Memory B cell (primary cell): ENCODE data around the gene FOXL1.

Source experiments
- ATAC-seq: fragments of 150-1000 bp; cut with Tn5 transposase; 2 replicates; pipeline ENCODE4 v1.10.0; 2021; ENCODE audit warnings: low read depth, mild to moderate bottlenecking, moderate library complexity
- DNase-seq, 2 donors: peaks; one replicate each; pipeline ENCODE4 v3.0.0; 2022; ENCODE audit warnings: low spot score in 2 of 2
- H3K27ac Mint-ChIP-seq: one replicate; pipeline ENCODE4 v1.8.0; 2022; ENCODE audit warnings: mild to moderate bottlenecking, moderate library complexity, mixed read lengths
- H3K27me3 Mint-ChIP-seq: one replicate; pipeline ENCODE4 v1.8.0; 2022; ENCODE audit warnings: mixed read lengths
- H3K36me3 Mint-ChIP-seq: one replicate; pipeline ENCODE4 v1.8.0; 2022; ENCODE audit warnings: mild to moderate bottlenecking, mixed read lengths
- H3K4me1 Mint-ChIP-seq: one replicate; pipeline ENCODE4 v1.8.0; 2022; ENCODE audit warnings: mixed read lengths
- H3K4me3 Mint-ChIP-seq: one replicate; pipeline ENCODE4 v1.8.0; 2022; ENCODE audit warnings: mild to moderate bottlenecking, moderate library complexity, mixed read lengths
- H3K9me3 Mint-ChIP-seq: one replicate; pipeline ENCODE4 v1.8.0; 2022; ENCODE audit warnings: mixed read lengths

Gene FOXL1

DNA sequence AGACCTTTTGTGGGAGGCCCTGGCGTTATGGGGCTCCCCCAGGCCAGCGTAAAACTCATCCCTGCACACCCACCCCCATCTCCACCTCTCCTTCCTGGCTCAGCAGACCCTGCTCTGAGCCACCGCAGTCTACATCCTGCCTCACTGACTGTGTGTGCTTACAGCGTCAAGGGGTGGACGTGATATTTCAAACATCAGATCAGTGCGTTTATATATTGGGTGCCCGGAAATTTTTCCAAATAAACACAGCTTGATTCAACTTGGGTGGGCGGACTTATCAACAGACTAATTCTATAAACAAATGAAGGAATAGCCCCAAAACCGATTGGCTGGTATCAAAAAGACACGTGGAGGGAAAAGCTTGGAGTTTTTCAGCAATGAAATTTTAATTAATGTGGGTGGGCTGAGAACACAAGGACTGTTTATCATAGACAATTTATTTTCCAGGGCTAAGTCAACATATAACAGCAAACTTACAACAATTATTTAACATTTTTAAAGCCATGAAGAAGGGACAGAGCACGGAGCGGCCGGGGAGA is at the start of gene FOXL1:
Gene FOXL1 (plus strand): TSS at position 489 of the 539 bp plus-strand sequence. CDS start 175 bp downstream, outside the sequence.
- no peaks in the 10 kb centered on the region for H3K36me3 Mint-ChIP-seq
- peaks cover 3% of the 10 kb centered on the region for H3K4me1 Mint-ChIP-seq
- no peaks in the 10 kb centered on the region for H3K9me3 Mint-ChIP-seq
- H3K4me3 Mint-ChIP-seq = no peak within 1 kb of the TSS
- DNase-seq = no peak
- H3K27me3 Mint-ChIP-seq = peaks cover 31% of the 10 kb centered on the region
- no peak for ATAC-seq
- H3K27ac Mint-ChIP-seq = no peak within 1 kb of the TSS

DNA sequence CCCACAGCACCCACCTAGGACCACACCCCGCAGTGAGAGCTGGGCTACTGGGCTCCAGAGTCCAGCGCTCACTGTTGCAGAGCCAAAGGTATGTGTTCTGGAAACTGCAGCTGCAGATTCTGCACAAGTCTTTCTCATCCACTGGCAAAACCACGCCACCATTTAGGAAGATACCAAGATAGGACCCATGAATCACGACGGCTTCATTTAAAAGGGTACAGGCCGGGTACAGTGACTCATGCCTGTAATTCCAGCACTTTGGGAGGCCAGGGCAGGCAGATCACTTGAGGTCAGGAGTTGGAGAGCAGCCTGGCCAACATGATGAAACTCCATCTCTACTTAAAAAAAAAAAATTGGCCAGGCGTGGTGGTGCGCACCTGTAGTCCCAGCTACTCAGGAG is 49.2 kb upstream of the FOXL1 start:
- H3K27me3 Mint-ChIP-seq = no peaks in the 10 kb centered on the region
- H3K4me1 Mint-ChIP-seq = no peaks in the 10 kb centered on the region
- peaks cover 8% of the 10 kb centered on the region for H3K36me3 Mint-ChIP-seq
- DNase-seq (no peak), ATAC-seq (no peak)
- no peak overlapping the region for H3K27ac Mint-ChIP-seq
- H3K4me3 Mint-ChIP-seq = no peak overlapping the region
- H3K9me3 Mint-ChIP-seq = peaks cover 2% of the 10 kb centered on the region

DNA sequence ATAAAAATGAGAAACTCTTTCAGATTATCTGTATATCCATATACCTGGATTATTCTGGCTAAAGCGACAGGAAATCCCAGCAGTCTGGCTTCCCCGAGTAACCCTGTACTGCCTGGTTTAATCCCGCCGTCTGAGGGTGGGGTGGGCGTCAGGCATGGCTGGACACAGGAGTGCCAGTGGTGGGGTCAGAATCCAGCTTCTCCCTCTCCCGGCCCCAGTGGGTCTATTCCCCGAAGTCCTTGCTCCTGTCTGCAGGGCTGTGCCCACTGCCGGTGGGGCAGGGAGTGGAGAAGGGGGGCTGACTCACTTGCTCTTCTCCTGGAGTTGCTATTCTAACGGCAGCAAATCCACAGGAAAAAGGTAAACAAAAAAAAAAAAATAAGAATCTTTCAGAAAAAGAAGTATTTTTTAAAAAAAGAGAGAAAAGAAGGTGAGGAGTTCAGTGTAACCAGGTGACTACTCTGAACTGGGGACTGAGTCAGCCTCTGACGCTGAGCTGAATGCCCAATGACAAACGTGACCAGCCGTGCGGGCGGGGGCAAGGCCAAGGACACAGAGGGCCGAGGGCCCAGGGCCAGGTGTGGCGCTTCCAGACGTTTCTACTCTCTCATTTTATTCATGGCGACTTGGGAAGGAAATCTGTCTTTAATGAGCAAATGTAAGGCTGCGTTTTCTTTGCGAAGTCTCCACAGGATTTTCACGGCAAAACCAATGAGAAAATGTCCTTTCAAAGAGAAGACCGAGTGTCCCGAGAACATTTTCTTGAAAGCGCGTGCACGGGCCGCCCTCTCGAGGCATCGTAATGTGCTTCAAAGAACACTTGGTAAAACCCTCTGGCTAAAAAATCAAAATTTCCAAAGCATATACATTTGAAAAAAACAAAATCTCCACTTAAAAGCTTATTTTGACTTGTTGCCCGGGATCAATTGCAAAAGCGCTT is 47.8 kb upstream of the FOXL1 start:
- H3K9me3 Mint-ChIP-seq = peaks cover 2% of the 10 kb centered on the region
- no peak overlapping the region for H3K27ac Mint-ChIP-seq
- H3K4me1 Mint-ChIP-seq = no peaks in the 10 kb centered on the region
- H3K27me3 Mint-ChIP-seq = no peaks in the 10 kb centered on the region
- ATAC-seq (no peak), DNase-seq (no peak)
- H3K36me3 Mint-ChIP-seq = peaks cover 8% of the 10 kb centered on the region
- H3K4me3 Mint-ChIP-seq = no peak overlapping the region

DNA sequence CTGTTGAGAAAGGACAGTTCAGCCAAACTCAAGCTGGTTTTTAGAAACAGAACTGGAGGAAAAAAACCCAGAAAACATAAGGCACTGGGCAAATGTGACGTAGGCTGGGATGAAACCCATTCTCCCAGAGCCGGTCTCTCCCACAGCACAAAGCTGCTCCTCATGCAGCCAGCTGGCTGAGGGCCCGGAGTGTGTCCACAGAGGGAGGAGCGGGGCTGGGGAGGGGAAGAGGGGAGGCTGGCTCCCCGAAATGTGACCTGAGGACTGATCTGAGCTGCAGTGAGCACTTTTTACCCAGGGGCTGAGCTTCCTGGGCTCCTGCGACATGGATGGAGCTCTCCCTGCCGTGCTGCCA is 47.2 kb upstream of the FOXL1 start:
- H3K4me3 Mint-ChIP-seq = no peak overlapping the region
- ATAC-seq (no peak), DNase-seq (no peak)
- peaks cover 2% of the 10 kb centered on the region for H3K9me3 Mint-ChIP-seq
- H3K36me3 Mint-ChIP-seq = peaks cover 8% of the 10 kb centered on the region
- H3K27ac Mint-ChIP-seq = no peak overlapping the region
- H3K4me1 Mint-ChIP-seq = no peaks in the 10 kb centered on the region
- no peaks in the 10 kb centered on the region for H3K27me3 Mint-ChIP-seq

DNA sequence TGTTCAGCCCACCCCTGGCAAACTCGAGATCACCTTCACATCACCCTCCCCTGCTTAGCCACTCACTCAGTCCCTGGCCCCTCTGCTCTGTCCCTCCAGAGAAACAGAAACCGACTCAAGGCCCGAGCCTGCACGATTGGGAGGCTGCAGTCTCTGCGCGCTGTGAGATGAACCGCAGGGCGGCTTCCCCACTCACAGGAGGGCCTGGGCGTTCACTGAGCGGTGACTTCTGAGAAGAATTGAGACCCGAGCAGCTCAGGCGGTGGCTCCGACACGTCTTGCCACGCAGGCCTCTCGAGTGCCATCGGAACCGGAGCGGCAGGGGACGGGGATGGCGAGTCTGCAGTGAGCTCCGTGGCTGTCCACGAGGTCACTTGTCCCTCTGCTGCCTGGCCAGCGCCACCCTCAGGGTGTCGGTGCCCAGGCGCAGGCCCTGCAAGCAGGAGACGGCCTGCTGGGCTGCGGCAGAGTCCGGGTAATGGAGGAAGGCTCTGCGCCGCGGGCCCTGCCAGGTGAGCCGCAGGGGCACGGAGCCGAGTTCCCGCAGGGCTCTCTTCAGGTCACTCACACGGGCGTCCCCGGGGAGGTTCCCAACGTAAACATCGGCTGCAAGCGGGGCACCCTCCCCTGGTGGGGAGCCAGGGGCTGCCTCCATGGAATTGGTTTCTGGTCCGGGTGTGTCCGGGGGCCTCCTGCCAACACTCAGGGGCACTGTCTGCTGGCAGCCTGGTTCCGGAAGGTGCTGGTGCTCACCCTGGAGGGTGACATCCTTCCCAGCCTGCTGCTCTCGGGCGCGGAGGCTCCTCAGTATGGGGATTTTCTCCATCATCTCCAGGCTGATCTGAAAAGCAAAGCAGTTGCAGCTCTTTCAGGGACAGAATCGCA is 46.5 kb upstream of the FOXL1 start:
- Mint-ChIP-seq H3K27me3 (no peaks in the 10 kb centered on the region), H3K27ac (no peak overlapping the region), H3K4me1 (no peaks in the 10 kb centered on the region), H3K36me3 (peaks cover 8% of the 10 kb centered on the region), H3K4me3 (no peak overlapping the region), H3K9me3 (peaks cover 2% of the 10 kb centered on the region)
- DNase-seq (no peak), ATAC-seq (no peak)

DNA sequence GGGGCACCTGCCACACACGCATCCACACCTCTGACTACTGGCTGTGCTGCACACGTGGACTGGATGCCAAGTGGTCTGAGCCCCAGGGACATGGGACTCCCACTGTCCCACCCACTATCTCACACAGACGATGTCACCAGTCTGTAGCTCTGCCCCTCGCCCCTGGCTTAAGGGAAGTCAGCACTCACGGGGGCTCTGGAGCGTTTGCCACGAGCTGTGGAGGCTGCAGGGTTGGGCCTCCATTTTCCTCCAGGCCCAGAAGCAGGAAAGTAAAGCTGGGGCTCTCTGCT is 45.9 kb upstream of the FOXL1 start:
- H3K4me3 Mint-ChIP-seq = no peak overlapping the region
- ATAC-seq (no peak), DNase-seq (no peak)
- H3K36me3 Mint-ChIP-seq = peaks cover 11% of the 10 kb centered on the region
- H3K27me3 Mint-ChIP-seq = no peaks in the 10 kb centered on the region
- no peak overlapping the region for H3K27ac Mint-ChIP-seq
- H3K9me3 Mint-ChIP-seq = peaks cover 2% of the 10 kb centered on the region
- no peaks in the 10 kb centered on the region for H3K4me1 Mint-ChIP-seq

DNA sequence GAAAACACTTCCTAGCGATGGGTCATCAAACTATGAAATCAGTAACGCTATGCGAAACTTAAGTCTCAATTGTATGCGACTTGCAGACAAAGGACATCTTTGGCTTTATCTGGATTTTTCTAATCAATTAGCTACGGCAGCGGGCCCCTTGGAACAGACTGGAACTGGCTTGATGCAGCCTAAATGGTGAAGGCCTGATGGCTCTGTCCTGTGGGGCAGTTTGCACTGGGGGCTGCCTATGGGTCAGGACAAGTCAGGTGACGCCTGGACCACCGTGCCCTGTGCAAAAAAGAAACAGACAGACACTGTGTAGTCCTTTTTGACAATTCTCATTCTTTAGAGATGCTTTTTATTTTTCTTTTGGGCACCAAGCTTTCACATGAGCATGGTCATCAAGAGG is 45.3 kb upstream of the FOXL1 start:
- Mint-ChIP-seq H3K4me1 (no peaks in the 10 kb centered on the region), H3K9me3 (no peaks in the 10 kb centered on the region), H3K36me3 (peaks cover 11% of the 10 kb centered on the region), H3K4me3 (no peak overlapping the region), H3K27me3 (no peaks in the 10 kb centered on the region), H3K27ac (no peak overlapping the region)
- DNase-seq (no peak), ATAC-seq (no peak)

DNA sequence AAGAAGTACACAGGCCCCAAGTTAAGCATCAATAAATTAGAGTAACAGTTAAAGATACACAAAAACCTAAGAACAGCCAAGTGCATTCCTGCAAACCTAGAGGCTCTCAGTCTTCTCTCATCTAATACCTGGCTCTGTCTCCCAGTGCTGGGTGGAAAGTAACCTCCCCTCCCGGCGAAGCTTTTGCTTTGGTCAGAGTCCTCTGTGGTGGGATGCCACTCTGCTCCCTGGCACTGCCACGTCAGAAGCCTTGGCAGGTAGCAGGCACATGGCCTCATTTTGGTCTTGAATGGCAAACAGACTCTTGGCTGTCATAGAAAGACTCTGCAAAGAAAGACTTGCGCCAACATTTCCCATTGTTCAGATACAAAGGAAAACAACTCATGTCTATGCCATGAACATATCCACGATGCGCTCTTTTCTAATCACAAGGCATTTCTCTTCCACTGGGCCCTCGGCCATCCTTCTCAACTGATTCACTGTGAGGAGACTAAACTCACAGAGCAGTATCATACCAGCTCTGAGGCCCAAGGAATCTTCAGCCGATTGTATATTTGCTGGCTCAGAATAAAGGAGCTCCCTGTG is 44.5 kb upstream of the FOXL1 start:
- Mint-ChIP-seq H3K36me3 (peaks cover 17% of the 10 kb centered on the region), H3K9me3 (no peaks in the 10 kb centered on the region), H3K27ac (no peak overlapping the region), H3K4me1 (no peaks in the 10 kb centered on the region), H3K27me3 (no peaks in the 10 kb centered on the region), H3K4me3 (no peak overlapping the region)
- ATAC-seq (no peak), DNase-seq (no peak)

DNA sequence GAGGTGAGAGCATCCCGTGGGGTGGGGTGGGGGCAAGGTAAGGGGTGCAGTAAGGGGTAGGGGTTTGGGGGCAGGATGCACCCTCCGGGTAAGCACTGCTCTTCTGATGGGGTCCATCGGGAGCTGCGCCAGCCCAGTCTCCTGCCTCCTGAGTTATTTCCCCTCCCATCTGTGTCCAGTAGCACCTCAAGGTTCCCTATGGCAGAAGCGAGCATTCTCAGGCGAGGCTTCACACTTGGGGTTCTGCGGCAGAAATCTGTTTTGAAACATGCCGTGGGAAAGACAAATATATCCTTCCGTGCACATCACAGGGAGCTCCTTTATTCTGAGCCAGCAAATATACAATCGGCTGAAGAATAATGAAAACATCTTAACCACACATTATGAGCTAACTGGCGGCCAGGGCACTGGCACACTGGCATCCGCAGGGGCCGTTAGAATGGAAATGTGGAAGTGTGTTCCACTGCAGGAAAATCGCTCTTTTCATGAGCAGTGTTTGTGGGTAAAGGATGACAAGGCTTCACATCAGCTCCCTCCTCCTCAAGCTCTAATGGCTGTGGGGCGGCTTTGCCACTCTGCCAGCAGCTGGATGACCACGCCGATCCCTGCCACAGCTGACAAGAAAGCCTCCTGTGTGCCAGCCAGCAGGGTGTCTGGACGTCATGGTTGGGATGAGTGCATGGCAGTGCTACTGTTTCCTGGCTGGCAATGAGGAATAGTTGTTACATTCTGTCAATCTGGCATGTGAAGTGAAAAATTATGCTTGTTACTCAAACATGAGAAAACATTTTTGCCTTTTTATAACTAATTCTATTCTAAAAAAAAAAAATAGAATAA is 43.4 kb upstream of the FOXL1 start:
- no peak for ATAC-seq
- H3K27me3 Mint-ChIP-seq = no peaks in the 10 kb centered on the region
- no peak overlapping the region for H3K4me3 Mint-ChIP-seq
- peaks cover 16% of the 10 kb centered on the region for H3K36me3 Mint-ChIP-seq
- no peak for DNase-seq
- no peaks in the 10 kb centered on the region for H3K9me3 Mint-ChIP-seq
- H3K4me1 Mint-ChIP-seq = no peaks in the 10 kb centered on the region
- no peak overlapping the region for H3K27ac Mint-ChIP-seq

DNA sequence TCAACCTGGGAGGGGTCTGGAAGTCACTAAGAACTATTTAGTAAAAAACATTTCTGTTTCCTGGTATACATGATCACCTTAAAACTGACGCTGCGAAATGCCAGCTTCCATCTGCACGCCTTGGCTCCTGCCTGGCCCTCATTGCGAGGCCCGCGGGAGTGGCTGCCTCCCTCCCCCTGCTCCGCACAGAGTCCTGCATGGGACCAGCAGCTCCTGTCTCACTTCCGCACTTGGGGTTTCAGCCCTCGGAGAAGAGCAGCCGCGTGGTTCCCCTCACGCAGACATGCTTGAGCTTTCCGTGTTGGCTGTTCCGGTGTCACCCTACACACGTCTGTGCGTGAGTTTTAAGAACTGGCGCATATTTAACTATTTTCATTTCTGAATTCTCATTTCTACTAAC is 41.7 kb upstream of the FOXL1 start:
- peaks cover 18% of the 10 kb centered on the region for H3K36me3 Mint-ChIP-seq
- H3K4me1 Mint-ChIP-seq = no peaks in the 10 kb centered on the region
- ATAC-seq = no peak
- H3K27ac Mint-ChIP-seq = no peak overlapping the region
- no peak for DNase-seq
- H3K4me3 Mint-ChIP-seq = no peak overlapping the region
- H3K9me3 Mint-ChIP-seq = no peaks in the 10 kb centered on the region
- H3K27me3 Mint-ChIP-seq = no peaks in the 10 kb centered on the region

DNA sequence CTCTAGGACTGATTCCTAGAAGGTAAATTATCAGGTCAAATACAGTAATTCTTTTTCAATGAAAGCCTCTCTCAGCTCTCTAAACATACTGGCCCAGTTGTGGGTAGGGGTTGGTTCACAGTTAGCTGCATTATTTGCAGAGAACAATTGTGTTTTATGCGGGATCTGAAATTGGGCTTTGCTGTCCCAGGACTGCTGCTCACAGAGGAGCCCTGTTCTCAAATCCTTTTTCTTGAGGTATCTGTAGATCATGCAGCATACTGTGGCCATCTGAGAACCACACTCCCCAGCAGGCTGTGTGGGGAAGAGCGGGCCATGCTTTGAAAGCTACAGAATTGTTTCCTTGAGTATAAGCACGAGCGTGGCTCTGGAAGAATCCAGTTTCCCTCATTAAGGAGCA is 40.9 kb upstream of the FOXL1 start:
- Mint-ChIP-seq H3K9me3 (no peaks in the 10 kb centered on the region), H3K4me3 (no peak overlapping the region), H3K36me3 (peaks cover 22% of the 10 kb centered on the region), H3K27ac (no peak overlapping the region), H3K4me1 (no peaks in the 10 kb centered on the region), H3K27me3 (no peaks in the 10 kb centered on the region)
- DNase-seq (no peak), ATAC-seq (no peak)

DNA sequence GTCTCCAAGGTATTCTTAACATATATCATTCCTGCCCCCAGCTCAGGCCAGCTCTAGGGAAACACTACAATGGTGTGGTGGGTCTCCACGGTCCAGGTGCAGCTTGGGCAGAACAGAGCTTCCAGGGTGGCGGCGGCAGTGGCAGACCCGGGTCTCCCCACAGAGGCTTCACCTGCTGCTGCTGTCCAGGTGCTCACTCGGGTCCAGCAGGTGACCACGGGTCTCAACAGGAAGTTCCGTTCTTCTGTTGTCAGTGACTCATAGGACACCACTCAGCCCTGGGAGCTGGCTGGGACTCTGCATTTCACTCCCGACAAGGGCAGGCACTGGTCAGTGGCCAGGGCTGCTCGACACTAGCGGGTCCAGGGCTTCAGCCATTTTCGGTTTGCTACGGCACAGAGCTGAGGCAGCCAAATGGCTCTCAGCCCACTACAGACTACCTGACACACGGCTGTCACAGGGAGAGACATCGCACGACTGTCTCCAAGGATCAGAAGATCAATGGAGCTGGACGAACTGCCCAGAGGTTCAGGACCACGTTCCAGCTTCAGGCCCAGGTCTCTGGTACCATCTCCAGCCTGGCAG is 40.1 kb upstream of the FOXL1 start:
- H3K27me3 Mint-ChIP-seq = no peaks in the 10 kb centered on the region
- no peak overlapping the region for H3K27ac Mint-ChIP-seq
- no peak for DNase-seq
- ATAC-seq = no peak
- H3K36me3 Mint-ChIP-seq = peaks cover 26% of the 10 kb centered on the region
- H3K9me3 Mint-ChIP-seq = no peaks in the 10 kb centered on the region
- no peak overlapping the region for H3K4me3 Mint-ChIP-seq
- no peaks in the 10 kb centered on the region for H3K4me1 Mint-ChIP-seq

DNA sequence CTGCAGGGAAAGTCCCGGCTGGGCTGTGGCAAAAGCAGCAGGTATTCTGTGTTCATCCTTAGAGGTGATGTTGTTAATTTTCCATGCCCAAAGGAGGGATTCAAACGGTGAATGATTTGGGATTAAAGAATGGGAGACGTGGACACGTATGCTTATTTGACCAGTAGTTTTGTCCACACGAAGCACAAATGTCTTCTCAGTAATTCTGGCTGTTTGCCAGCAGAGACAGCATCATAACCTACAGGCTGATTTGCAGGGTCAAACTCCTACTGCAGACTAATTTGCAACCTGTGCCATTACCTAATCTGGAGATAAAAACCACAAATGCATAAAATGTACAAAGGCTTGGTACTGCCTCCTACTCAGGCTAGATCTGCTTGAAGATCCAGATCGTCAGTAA is 37.5 kb upstream of the FOXL1 start:
- H3K4me3 Mint-ChIP-seq = no peak overlapping the region
- no peaks in the 10 kb centered on the region for H3K9me3 Mint-ChIP-seq
- H3K36me3 Mint-ChIP-seq = peaks cover 39% of the 10 kb centered on the region
- no peaks in the 10 kb centered on the region for H3K27me3 Mint-ChIP-seq
- DNase-seq = no peak
- no peak for ATAC-seq
- peaks cover 2% of the 10 kb centered on the region for H3K4me1 Mint-ChIP-seq
- no peak overlapping the region for H3K27ac Mint-ChIP-seq
